Peyer's patch (tissue), 4 donors: ENCODE results near the gene U2AF1.
"Not testable (repeated sequence)": the region's sequence is repeated elsewhere in the genome, so short reads cannot be mapped to it uniquely, and the experiment has no call there.

ENCODE experiments used
- POLR2A ChIP-seq, 2 donors: fragments of 450-650 bp; IDR thresholded peaks; one replicate each; pipeline ENCODE4 v1.5.1; 2017; ENCODE audit warnings: antibody characterized with exemption in 2 of 2, mild to moderate bottlenecking in 2 of 2, moderate library complexity in 2 of 2
- TF ChIP-seq, protein P1 (sequence below), 6 experiments: fragments of 450-650 bp in 4 of 6; fragments of 200-600 bp in 2 of 6; sonication (generic) in 1 of 6; IDR thresholded peaks; one replicate each; pipeline ENCODE4 v1.5.1; 2017 to 2019; ENCODE audit warnings: antibody characterized with exemption in 6 of 6, mild to moderate bottlenecking in 3 of 6, moderate library complexity in 1 of 6

DNA sequence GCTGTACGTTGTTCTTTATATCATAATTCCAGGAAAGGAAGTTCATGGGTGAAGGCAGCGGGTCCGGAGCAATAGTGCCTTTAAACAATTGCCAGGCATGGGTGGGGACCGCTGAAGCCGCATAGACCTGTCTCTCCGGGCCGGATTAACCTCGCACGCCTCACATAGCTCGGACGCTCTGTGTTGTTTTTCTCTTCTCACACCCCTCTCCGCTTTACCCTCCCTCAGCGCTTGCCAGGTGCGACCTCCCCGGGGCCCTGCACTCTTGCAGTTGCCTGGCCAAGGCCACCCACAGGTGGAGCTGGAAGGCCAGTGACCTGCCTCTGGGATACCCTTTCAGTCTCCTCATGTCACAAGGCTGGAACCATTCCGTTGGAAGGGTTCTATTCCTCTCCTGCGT lies 807 bp upstream of the U2AF1 start:
- TF ChIP-seq, protein P1, sequence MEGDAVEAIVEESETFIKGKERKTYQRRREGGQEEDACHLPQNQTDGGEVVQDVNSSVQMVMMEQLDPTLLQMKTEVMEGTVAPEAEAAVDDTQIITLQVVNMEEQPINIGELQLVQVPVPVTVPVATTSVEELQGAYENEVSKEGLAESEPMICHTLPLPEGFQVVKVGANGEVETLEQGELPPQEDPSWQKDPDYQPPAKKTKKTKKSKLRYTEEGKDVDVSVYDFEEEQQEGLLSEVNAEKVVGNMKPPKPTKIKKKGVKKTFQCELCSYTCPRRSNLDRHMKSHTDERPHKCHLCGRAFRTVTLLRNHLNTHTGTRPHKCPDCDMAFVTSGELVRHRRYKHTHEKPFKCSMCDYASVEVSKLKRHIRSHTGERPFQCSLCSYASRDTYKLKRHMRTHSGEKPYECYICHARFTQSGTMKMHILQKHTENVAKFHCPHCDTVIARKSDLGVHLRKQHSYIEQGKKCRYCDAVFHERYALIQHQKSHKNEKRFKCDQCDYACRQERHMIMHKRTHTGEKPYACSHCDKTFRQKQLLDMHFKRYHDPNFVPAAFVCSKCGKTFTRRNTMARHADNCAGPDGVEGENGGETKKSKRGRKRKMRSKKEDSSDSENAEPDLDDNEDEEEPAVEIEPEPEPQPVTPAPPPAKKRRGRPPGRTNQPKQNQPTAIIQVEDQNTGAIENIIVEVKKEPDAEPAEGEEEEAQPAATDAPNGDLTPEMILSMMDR (IDR thresholded peaks at IDR 0.05), result not testable (repeated sequence)
- TF ChIP-seq POLR2A (IDR thresholded peaks at IDR 0.05), result not testable (repeated sequence)
